ENCODE measurements around the gene CNTN1. TPM values are rescaled to one million over a fixed set of nuclear protein-coding genes. Genes with fewer than 3 reads are reported as not detected.

CNTN1 gene
- polyA plus RNA-seq, 1 donor (not counting 4 experiments of a cell fraction or from before 2014, with no cell fraction given): 19.0 TPM

DNA sequence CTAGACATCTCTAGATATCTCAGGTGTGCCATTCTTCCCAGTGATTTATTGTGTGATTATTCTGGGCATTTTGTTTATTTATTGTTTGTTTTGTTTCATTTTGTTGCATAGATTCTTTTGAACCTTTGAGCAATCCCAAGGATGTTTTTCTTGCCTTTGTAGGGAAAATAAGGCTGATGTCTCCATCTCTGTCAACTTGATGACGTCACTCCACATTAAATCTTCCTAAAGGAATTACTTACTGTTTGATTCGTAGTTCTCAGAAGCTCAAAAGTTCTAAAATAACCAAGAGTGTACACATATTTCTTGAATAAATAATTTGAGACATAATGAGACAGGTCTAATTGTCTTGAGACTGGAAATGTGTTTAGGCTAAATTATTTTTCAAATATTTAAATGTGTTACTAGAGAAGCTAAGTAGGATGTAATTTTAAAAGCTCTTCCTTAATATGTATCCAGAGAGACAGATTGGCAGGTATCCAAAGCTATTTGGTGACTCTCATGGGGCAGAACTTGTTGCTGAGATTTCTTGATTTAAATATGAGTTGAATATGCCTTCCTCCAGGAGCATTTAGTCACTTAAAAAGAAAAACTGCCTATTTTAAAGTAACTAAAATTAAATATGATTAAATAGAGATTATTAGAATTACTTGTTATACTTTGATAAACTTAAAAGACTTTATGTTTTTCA lies 128.7 kb downstream of the CNTN1 start:
- H3K9ac ChIP-seq (ENCODE audit: control insufficient read depth, extremely low read depth, insufficient read depth, low read length): no peak overlapping the region
- dilution Hi-C loops (cut with MboI; ENCODE audit: extremely low pct_ligation_motif_present, low sequenced_read_pairs): no loop called here
- no peaks in the 10 kb centered on the region for H3K9me3 ChIP-seq (ENCODE audit: control insufficient read depth, low read depth, low read length)
- H3K4me2 ChIP-seq (ENCODE audit: control insufficient read depth, extremely low read depth, insufficient read depth, low read depth, low read length): no peak overlapping the region
- FAIRE-seq (no peak), DNase-seq (ENCODE audit: low read depth, low spot score) (no peak)
- H3K4me1 ChIP-seq (ENCODE audit: control insufficient read depth, extremely low read depth, insufficient read depth, low read length): peaks cover 9% of the 10 kb centered on the region
- H3K27ac ChIP-seq (ENCODE audit: control insufficient read depth, insufficient read depth, low read length): no peak overlapping the region
- no peak for TF ChIP-seq EZH2 (IDR thresholded peaks at IDR 0.05; ENCODE audit: low read length)
- TF ChIP-seq, protein P1, sequence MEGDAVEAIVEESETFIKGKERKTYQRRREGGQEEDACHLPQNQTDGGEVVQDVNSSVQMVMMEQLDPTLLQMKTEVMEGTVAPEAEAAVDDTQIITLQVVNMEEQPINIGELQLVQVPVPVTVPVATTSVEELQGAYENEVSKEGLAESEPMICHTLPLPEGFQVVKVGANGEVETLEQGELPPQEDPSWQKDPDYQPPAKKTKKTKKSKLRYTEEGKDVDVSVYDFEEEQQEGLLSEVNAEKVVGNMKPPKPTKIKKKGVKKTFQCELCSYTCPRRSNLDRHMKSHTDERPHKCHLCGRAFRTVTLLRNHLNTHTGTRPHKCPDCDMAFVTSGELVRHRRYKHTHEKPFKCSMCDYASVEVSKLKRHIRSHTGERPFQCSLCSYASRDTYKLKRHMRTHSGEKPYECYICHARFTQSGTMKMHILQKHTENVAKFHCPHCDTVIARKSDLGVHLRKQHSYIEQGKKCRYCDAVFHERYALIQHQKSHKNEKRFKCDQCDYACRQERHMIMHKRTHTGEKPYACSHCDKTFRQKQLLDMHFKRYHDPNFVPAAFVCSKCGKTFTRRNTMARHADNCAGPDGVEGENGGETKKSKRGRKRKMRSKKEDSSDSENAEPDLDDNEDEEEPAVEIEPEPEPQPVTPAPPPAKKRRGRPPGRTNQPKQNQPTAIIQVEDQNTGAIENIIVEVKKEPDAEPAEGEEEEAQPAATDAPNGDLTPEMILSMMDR (optimal IDR thresholded peaks at IDR 0.05 in 1 of 3, IDR thresholded peaks at IDR 0.05 in 1 of 3, conservative IDR thresholded peaks at IDR 0.05 in 1 of 3; ENCODE audit: extremely low read depth in 1 of 3, insufficient read depth in 2 of 3, low read length in 3 of 3): no peak
- no peaks in the 10 kb centered on the region for H3K27me3 ChIP-seq (ENCODE audit: control insufficient read depth, extremely low read depth, insufficient read depth, low read length)
- no peak overlapping the region for H3K4me3 ChIP-seq (ENCODE audit: control insufficient read depth in 2 of 3, extremely low read depth in 1 of 3, insufficient read depth in 2 of 3, low read depth in 1 of 3, low read length in 3 of 3)
- H4K20me1 ChIP-seq (ENCODE audit: control insufficient read depth, extremely low read depth, insufficient read depth, low read length): no peaks in the 10 kb centered on the region
- H2AFZ ChIP-seq (ENCODE audit: control insufficient read depth, low read length): no peak overlapping the region
- H3K79me2 ChIP-seq (ENCODE audit: control insufficient read depth, insufficient read depth, low read length): no peaks in the 10 kb centered on the region
- H3K9me1 ChIP-seq (ENCODE audit: control insufficient read depth, extremely low read depth, insufficient read depth, low read length): no peaks in the 10 kb centered on the region
- H3K36me3 ChIP-seq (ENCODE audit: control insufficient read depth in 2 of 2, extremely low read depth in 1 of 2, insufficient read depth in 2 of 2, low read length in 2 of 2): no peaks in the 10 kb centered on the region

DNA sequence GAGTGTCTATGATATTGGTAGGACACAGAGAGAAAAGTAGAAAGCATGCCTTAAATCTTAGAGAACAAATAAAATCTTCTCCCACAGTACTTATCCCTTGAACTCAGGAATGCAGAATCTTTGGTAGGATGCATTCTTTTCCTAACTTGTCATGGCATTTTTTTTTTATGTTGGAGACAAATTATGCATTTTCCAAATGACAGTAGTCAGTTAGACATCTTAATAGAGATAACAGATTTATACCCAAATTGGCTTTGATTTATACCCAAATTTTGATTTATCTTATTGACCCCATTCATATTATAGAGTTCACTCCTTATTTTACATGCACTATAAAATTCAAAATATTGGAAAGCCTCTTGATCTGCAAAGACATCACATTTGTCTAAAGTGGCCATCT lies 132.9 kb downstream of the CNTN1 start:
- Histone ChIP-seq H3K9me3 (ENCODE audit: control insufficient read depth, low read depth, low read length) (no peaks in the 10 kb centered on the region), H2AFZ (ENCODE audit: control insufficient read depth, low read length) (no peak overlapping the region), H4K20me1 (ENCODE audit: control insufficient read depth, extremely low read depth, insufficient read depth, low read length) (no peaks in the 10 kb centered on the region), H3K4me1 (ENCODE audit: control insufficient read depth, extremely low read depth, insufficient read depth, low read length) (peaks cover 10% of the 10 kb centered on the region), H3K27me3 (ENCODE audit: control insufficient read depth, extremely low read depth, insufficient read depth, low read length) (no peaks in the 10 kb centered on the region), H3K27ac (ENCODE audit: control insufficient read depth, insufficient read depth, low read length) (no peak overlapping the region), H3K79me2 (ENCODE audit: control insufficient read depth, insufficient read depth, low read length) (no peaks in the 10 kb centered on the region), H3K4me3 (ENCODE audit: control insufficient read depth in 2 of 3, extremely low read depth in 1 of 3, insufficient read depth in 2 of 3, low read depth in 1 of 3, low read length in 3 of 3) (no peak overlapping the region), H3K36me3 (ENCODE audit: control insufficient read depth in 2 of 2, extremely low read depth in 1 of 2, insufficient read depth in 2 of 2, low read length in 2 of 2) (no peaks in the 10 kb centered on the region), H3K4me2 (ENCODE audit: control insufficient read depth, extremely low read depth, insufficient read depth, low read depth, low read length) (no peak overlapping the region), H3K9me1 (ENCODE audit: control insufficient read depth, extremely low read depth, insufficient read depth, low read length) (no peaks in the 10 kb centered on the region), H3K9ac (ENCODE audit: control insufficient read depth, extremely low read depth, insufficient read depth, low read length) (no peak overlapping the region)
- dilution Hi-C loops (cut with MboI; ENCODE audit: extremely low pct_ligation_motif_present, low sequenced_read_pairs): loop anchor here (25.0 kb wide), 1 partner anchor 488 kb away; no protein-coding TSS in a partner anchor
- DNase-seq (ENCODE audit: low read depth, low spot score) (no peak), FAIRE-seq (no peak)
- TF ChIP-seq EZH2 (IDR thresholded peaks at IDR 0.05; ENCODE audit: low read length): no peak
- TF ChIP-seq, protein P1 (optimal IDR thresholded peaks at IDR 0.05 in 1 of 3, IDR thresholded peaks at IDR 0.05 in 1 of 3, conservative IDR thresholded peaks at IDR 0.05 in 1 of 3; ENCODE audit: extremely low read depth in 1 of 3, insufficient read depth in 2 of 3, low read length in 3 of 3): no peak

Measured in keratinocyte (primary cell).